HL-60 (cell line): ENCODE measurements around the gene GPR155.
A peak's percentile ranks its signal among the peaks of the same experiment; 100 is the strongest.

Experiments used
- DNase-seq, 2 experiments: peaks; one replicate each; pipeline ENCODE4 v3.0.0-alpha.2; 2010 to 2020; ENCODE audit warnings: low read depth in 1 of 2, low spot score in 1 of 2
- H3K27ac ChIP-seq: fragments of 250-450 bp; sonication (Bioruptor Pico); replicated peaks from 2 replicates; pipeline ENCODE4 v1.5.1; 2020; ENCODE audit warnings: mild to moderate bottlenecking, moderate library complexity
- H3K27me3 ChIP-seq: fragments of 250-450 bp; sonication (Bioruptor Pico); 2 replicates; pipeline ENCODE4 v1.5.1; 2021; ENCODE audit warnings: mild to moderate bottlenecking, moderate library complexity; ENCODE audit not compliant: insufficient read depth, poor library complexity, severe bottlenecking
- H3K4me3 ChIP-seq: replicated peaks from 2 replicates; pipeline ENCODE4 v1.5.1; 2011; ENCODE audit warnings: mild to moderate bottlenecking, control low read depth, low read length; ENCODE audit not compliant: insufficient read depth
- GABPA ChIP-seq: IDR thresholded peaks from 2 replicates; pipeline ENCODE4 v1.6.1; 2012; ENCODE audit warnings: low read depth
- POLR2AphosphoS5 ChIP-seq: IDR thresholded peaks from 2 replicates; pipeline ENCODE4 v1.6.1; 2012; ENCODE audit warnings: low read depth
- SPI1 ChIP-seq: IDR thresholded peaks from 2 replicates; pipeline ENCODE4 v1.6.1; 2012; ENCODE audit warnings: low read depth, mild to moderate bottlenecking, borderline replicate concordance
- TF ChIP-seq, protein P1 (sequence below): IDR thresholded peaks from one replicate; pipeline ENCODE4 v1.5.1; 2011; ENCODE audit warnings: low read length, control low read depth, inconsistent platforms; ENCODE audit not compliant: insufficient read depth
- TF ChIP-seq, protein P2 (sequence below): IDR thresholded peaks from 2 replicates; pipeline ENCODE4 v1.6.1; 2012; ENCODE audit warnings: low read depth; ENCODE audit not compliant: insufficient replicate concordance

The GPR155 gene

DNA sequence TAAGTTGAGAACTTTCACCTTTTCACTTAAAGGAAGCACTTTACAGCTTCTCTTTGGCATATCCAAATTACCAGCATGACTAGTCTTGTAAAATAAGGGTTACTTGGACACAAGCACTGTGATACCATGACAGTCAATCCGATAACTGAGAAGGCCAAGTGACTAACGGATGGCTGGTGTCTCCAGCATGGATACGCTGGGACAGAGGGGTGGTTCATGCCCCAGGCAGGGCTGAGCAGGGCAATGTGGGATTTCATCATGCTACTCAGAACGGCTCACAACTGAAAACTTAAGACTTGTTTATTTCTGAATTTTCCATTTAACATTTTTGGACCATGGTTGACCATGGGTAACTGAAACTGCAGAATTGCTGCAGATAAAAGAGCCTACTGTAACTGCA lies 43.1 kb upstream of the GPR155 start:
- no peak overlapping the region for H3K4me3 ChIP-seq
- DNase-seq = no peak

DNA sequence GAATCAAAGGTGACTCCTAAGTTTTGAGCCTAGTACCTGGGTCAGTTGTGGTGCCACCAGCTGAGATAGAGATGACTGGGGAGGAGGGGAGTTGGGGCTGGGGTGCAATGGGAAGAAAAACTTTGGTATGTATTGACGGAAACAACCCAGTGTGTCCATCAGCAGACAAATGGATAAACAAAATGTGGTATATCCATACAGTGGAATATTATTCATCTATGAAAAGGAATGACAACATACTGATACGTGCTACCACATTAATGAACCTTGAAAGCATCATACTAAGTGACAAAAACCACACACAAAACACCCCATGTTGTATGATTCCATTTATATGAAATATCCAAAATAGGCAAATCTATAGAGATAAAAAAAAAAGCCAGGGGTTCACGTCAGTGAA lies 41.1 kb upstream of the GPR155 start:
- Histone ChIP-seq H3K27me3 (no peaks in the 10 kb centered on the region), H3K4me3 (no peak overlapping the region), H3K27ac (no peak overlapping the region)
- no peak for DNase-seq
- TF ChIP-seq POLR2AphosphoS5 = no peak
- TF ChIP-seq, protein P1, sequence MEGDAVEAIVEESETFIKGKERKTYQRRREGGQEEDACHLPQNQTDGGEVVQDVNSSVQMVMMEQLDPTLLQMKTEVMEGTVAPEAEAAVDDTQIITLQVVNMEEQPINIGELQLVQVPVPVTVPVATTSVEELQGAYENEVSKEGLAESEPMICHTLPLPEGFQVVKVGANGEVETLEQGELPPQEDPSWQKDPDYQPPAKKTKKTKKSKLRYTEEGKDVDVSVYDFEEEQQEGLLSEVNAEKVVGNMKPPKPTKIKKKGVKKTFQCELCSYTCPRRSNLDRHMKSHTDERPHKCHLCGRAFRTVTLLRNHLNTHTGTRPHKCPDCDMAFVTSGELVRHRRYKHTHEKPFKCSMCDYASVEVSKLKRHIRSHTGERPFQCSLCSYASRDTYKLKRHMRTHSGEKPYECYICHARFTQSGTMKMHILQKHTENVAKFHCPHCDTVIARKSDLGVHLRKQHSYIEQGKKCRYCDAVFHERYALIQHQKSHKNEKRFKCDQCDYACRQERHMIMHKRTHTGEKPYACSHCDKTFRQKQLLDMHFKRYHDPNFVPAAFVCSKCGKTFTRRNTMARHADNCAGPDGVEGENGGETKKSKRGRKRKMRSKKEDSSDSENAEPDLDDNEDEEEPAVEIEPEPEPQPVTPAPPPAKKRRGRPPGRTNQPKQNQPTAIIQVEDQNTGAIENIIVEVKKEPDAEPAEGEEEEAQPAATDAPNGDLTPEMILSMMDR = no peak

More for the DNA sequence above, 43.1 kb upstream of the GPR155 start:
- Histone ChIP-seq H3K27me3 (no peaks in the 10 kb centered on the region), H3K27ac (no peak overlapping the region)
- TF ChIP-seq, protein P1 = no peak
- TF ChIP-seq SPI1 (no peak), POLR2AphosphoS5 (no peak), GABPA (no peak)
- TF ChIP-seq, protein P2, sequence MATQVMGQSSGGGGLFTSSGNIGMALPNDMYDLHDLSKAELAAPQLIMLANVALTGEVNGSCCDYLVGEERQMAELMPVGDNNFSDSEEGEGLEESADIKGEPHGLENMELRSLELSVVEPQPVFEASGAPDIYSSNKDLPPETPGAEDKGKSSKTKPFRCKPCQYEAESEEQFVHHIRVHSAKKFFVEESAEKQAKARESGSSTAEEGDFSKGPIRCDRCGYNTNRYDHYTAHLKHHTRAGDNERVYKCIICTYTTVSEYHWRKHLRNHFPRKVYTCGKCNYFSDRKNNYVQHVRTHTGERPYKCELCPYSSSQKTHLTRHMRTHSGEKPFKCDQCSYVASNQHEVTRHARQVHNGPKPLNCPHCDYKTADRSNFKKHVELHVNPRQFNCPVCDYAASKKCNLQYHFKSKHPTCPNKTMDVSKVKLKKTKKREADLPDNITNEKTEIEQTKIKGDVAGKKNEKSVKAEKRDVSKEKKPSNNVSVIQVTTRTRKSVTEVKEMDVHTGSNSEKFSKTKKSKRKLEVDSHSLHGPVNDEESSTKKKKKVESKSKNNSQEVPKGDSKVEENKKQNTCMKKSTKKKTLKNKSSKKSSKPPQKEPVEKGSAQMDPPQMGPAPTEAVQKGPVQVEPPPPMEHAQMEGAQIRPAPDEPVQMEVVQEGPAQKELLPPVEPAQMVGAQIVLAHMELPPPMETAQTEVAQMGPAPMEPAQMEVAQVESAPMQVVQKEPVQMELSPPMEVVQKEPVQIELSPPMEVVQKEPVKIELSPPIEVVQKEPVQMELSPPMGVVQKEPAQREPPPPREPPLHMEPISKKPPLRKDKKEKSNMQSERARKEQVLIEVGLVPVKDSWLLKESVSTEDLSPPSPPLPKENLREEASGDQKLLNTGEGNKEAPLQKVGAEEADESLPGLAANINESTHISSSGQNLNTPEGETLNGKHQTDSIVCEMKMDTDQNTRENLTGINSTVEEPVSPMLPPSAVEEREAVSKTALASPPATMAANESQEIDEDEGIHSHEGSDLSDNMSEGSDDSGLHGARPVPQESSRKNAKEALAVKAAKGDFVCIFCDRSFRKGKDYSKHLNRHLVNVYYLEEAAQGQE = no peak

DNA sequence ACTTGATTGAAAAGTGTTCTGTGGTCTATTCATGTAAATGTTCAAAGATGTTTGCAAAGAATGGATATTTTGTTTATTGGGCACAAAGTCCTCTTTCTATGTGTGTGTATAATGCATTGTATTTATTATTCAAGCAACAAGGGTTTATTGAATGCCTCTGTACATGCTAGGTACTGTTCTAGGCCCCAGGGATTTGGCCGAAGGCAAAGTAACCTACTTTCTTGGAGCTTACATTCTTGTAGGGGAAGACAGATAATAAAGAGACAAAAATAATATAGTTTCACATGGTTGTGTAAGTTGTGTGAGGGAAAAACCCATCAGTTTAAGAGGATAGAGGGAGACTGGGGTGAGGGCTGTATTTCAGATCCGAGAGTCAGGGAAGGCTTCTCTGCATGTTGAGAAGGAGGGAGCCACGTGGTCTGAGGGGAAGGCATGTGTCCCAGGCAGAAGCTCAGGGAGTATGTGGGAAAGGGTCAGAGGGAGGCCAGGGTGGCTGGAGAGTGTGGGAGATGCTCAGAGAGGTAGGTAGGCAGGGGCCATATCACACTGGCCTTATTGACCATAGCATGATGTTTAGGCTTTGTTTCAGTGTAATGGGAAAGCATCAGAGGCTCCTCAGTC lies 40.4 kb upstream of the GPR155 start:
- H3K27me3 ChIP-seq = no peaks in the 10 kb centered on the region
- no peak for DNase-seq
- H3K4me3 ChIP-seq = no peak overlapping the region
- TF ChIP-seq, protein P2 = no peak
- TF ChIP-seq SPI1 (no peak), POLR2AphosphoS5 (no peak), GABPA (no peak)
- TF ChIP-seq, protein P1 = no peak
- H3K27ac ChIP-seq = no peak overlapping the region

DNA sequence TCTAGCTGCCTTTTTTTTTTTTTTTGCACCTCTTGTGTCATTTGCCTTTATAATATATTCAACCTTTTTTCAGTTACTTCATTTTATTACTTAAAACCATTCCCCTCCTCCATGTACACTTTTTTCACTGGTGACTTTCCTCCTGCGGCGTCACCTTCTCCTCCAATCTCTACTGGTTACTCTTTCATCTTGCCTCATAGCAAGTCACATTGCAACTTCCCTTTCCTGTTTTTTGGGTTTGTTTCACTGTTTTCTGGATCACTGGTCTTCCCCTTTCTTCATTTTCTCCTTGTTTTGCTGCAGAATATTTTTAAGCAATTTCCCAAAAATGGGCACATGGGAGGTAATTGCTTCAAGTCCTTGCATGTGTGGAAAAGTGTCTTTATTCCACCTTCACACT lies 37.7 kb upstream of the GPR155 start:
- H3K4me3 ChIP-seq = no peak overlapping the region
- TF ChIP-seq, protein P1 = no peak
- TF ChIP-seq GABPA (no peak), POLR2AphosphoS5 (no peak), SPI1 (peak; percentile 84)
- TF ChIP-seq, protein P2 = no peak
- no peak overlapping the region for H3K27ac ChIP-seq
- no peaks in the 10 kb centered on the region for H3K27me3 ChIP-seq
- DNase-seq = peak; percentile 16 to 64
